ENCODE measurements around the gene GRAMD2A. TPM values are rescaled to one million over a fixed set of nuclear protein-coding genes. Genes with fewer than 3 reads are reported as not detected.

GRAMD2A gene
- total RNA-seq, 2 experiments from 2014 or later, result not detected

- H3K4me1 Mint-ChIP-seq, result peaks cover 45% of the 10 kb centered on the region
- H3K36me3 Mint-ChIP-seq, result peaks cover 20% of the 10 kb centered on the region
- H3K4me3 Mint-ChIP-seq, result peak overlapping the region; percentile 100
- POLR2A ChIA-PET, result interaction anchor here (0.6 to 3.8 kb wide), 10 partner anchors 8 to 244 kb away, joined by 3 to 25 read pairs (median 5); partner anchors contain the start of genes ARIH1, GRAMD2A, HEXA and PARP6
- H3K27me3 Mint-ChIP-seq, result no peaks in the 10 kb centered on the region
- ATAC-seq (ENCODE audit: low read depth) (peak; percentile 4), DNase-seq (peak; percentile 77)
- H3K9me3 Mint-ChIP-seq, result no peaks in the 10 kb centered on the region
- H3K27ac Mint-ChIP-seq, result peak overlapping the region; percentile 99
These were observed 32.8 kb upstream of the GRAMD2A start for GRCh38 chr15:72230197-72231065.

GRCh38 chr15:72229947-72230196 lies 32.3 kb upstream of the GRAMD2A start:
- no peak for ATAC-seq (ENCODE audit: low read depth)
- no peaks in the 10 kb centered on the region for H3K9me3 Mint-ChIP-seq
- H3K4me1 Mint-ChIP-seq, result peaks cover 47% of the 10 kb centered on the region
- POLR2A ChIA-PET, result interaction anchor here (1.2 to 3.8 kb wide), 5 partner anchors 11 to 244 kb away, joined by 4 to 25 read pairs (median 11); partner anchors contain the start of genes ARIH1, GRAMD2A, HEXA and PARP6
- H3K27me3 Mint-ChIP-seq, result no peaks in the 10 kb centered on the region
- H3K27ac Mint-ChIP-seq, result peak overlapping the region; percentile 97
- no peak for DNase-seq
- peaks cover 21% of the 10 kb centered on the region for H3K36me3 Mint-ChIP-seq
- H3K4me3 Mint-ChIP-seq, result peak overlapping the region; percentile 98

GRCh38 chr15:72229076-72229946 lies 31.7 kb upstream of the GRAMD2A start:
- H3K27ac Mint-ChIP-seq, result peak overlapping the region; percentile 97
- peaks cover 47% of the 10 kb centered on the region for H3K4me1 Mint-ChIP-seq
- POLR2A ChIA-PET, result interaction anchor here (1.2 to 3.8 kb wide), 5 partner anchors 12 to 146 kb away, joined by 4 to 25 read pairs (median 11); partner anchors contain the start of genes GRAMD2A, HEXA and PARP6
- no peaks in the 10 kb centered on the region for H3K27me3 Mint-ChIP-seq
- H3K4me3 Mint-ChIP-seq, result peak overlapping the region; percentile 98
- DNase-seq, result no peak
- H3K36me3 Mint-ChIP-seq, result peaks cover 21% of the 10 kb centered on the region
- H3K9me3 Mint-ChIP-seq, result no peaks in the 10 kb centered on the region
- no peak for ATAC-seq (ENCODE audit: low read depth)

- ATAC-seq (ENCODE audit: low read depth) (no peak), DNase-seq (no peak)
- no peaks in the 10 kb centered on the region for H3K27me3 Mint-ChIP-seq
- H3K9me3 Mint-ChIP-seq, result no peaks in the 10 kb centered on the region
- peaks cover 28% of the 10 kb centered on the region for H3K36me3 Mint-ChIP-seq
- POLR2A ChIA-PET, result interaction anchor here (0.7 to 2.3 kb wide), 11 partner anchors 9 to 246 kb away, joined by 3 to 16 read pairs (median 7); partner anchors contain the start of gene HEXA
- peak overlapping the region; percentile 98 for H3K4me3 Mint-ChIP-seq
- H3K27ac Mint-ChIP-seq, result peak overlapping the region; percentile 92
- peaks cover 54% of the 10 kb centered on the region for H3K4me1 Mint-ChIP-seq
These were observed 30.1 kb upstream of the GRAMD2A start for GRCh38 chr15:72227720-72228119.

GRCh38 chr15:72227192-72227586 lies 29.6 kb upstream of the GRAMD2A start:
- Mint-ChIP-seq H3K36me3 (peaks cover 32% of the 10 kb centered on the region), H3K27ac (peak overlapping the region; percentile 89), H3K9me3 (no peaks in the 10 kb centered on the region), H3K4me3 (peak overlapping the region; percentile 80), H3K27me3 (no peaks in the 10 kb centered on the region), H3K4me1 (peaks cover 52% of the 10 kb centered on the region)
- DNase-seq (no peak), ATAC-seq (ENCODE audit: low read depth) (no peak)
- POLR2A ChIA-PET, result interaction anchor here (0.6 to 2.3 kb wide), 14 partner anchors 9 to 313 kb away, joined by 3 to 16 read pairs (median 4); partner anchors contain the start of genes HEXA, MYO9A and SENP8

GRCh38 chr15:72223278-72223677 lies 25.7 kb upstream of the GRAMD2A start:
- POLR2A ChIA-PET, result interaction anchor here (0.7 kb wide), 1 partner anchor 16 kb away, joined by 6 read pairs; no protein-coding TSS in a partner anchor
- H3K9me3 Mint-ChIP-seq, result no peaks in the 10 kb centered on the region
- ATAC-seq (ENCODE audit: low read depth), result no peak
- H3K27ac Mint-ChIP-seq, result peak overlapping the region; percentile 70
- no peak for DNase-seq
- peak overlapping the region; percentile 7 for H3K4me3 Mint-ChIP-seq
- no peaks in the 10 kb centered on the region for H3K27me3 Mint-ChIP-seq
- peaks cover 42% of the 10 kb centered on the region for H3K36me3 Mint-ChIP-seq
- peaks cover 62% of the 10 kb centered on the region for H3K4me1 Mint-ChIP-seq

GRCh38 chr15:72222393-72222792 lies 24.8 kb upstream of the GRAMD2A start:
- Mint-ChIP-seq H3K9me3 (no peaks in the 10 kb centered on the region), H3K4me1 (peaks cover 58% of the 10 kb centered on the region), H3K4me3 (peak overlapping the region; percentile 20), H3K27me3 (no peaks in the 10 kb centered on the region), H3K36me3 (peaks cover 40% of the 10 kb centered on the region), H3K27ac (peak overlapping the region; percentile 65)
- no peak for DNase-seq
- no peak for ATAC-seq (ENCODE audit: low read depth)
- POLR2A ChIA-PET, result interaction anchor here (0.8 kb wide), 1 partner anchor 9 kb away, joined by 3 read pairs; the partner anchor contains the start of gene PKM

- no peak overlapping the region for H3K4me3 Mint-ChIP-seq
- no peaks in the 10 kb centered on the region for H3K9me3 Mint-ChIP-seq
- H3K27me3 Mint-ChIP-seq, result no peaks in the 10 kb centered on the region
- peaks cover 43% of the 10 kb centered on the region for H3K4me1 Mint-ChIP-seq
- ATAC-seq (ENCODE audit: low read depth), result no peak
- peaks cover 34% of the 10 kb centered on the region for H3K36me3 Mint-ChIP-seq
- no peak for DNase-seq
- POLR2A ChIA-PET, result no interaction called here
- H3K27ac Mint-ChIP-seq, result no peak overlapping the region
These were observed 23.1 kb upstream of the GRAMD2A start for GRCh38 chr15:72220687-72221086.

- POLR2A ChIA-PET, result no interaction called here
- Mint-ChIP-seq H3K27me3 (no peaks in the 10 kb centered on the region), H3K4me1 (peaks cover 23% of the 10 kb centered on the region), H3K27ac (no peak overlapping the region), H3K36me3 (peaks cover 27% of the 10 kb centered on the region), H3K4me3 (no peak overlapping the region), H3K9me3 (no peaks in the 10 kb centered on the region)
- ATAC-seq (ENCODE audit: low read depth) (no peak), DNase-seq (no peak)
These were observed 19.6 kb upstream of the GRAMD2A start for GRCh38 chr15:72217216-72217615.

GRCh38 chr15:72216079-72216478 lies 18.5 kb upstream of the GRAMD2A start:
- Mint-ChIP-seq H3K36me3 (peaks cover 24% of the 10 kb centered on the region), H3K27ac (no peak overlapping the region), H3K4me1 (peaks cover 15% of the 10 kb centered on the region), H3K9me3 (no peaks in the 10 kb centered on the region), H3K4me3 (no peak overlapping the region), H3K27me3 (no peaks in the 10 kb centered on the region)
- ATAC-seq (ENCODE audit: low read depth) (no peak), DNase-seq (no peak)
- POLR2A ChIA-PET, result interaction anchor here (1.0 to 2.7 kb wide), 3 partner anchors 11 to 159 kb away, joined by 3 to 7 read pairs (median 4); partner anchors contain the start of genes HEXA and PKM

GRCh38 chr15:72207558-72208085 lies 10.0 kb upstream of the GRAMD2A start:
- no peak overlapping the region for H3K27ac Mint-ChIP-seq

GRCh38 chr15:72206677-72207000 lies 9.1 kb upstream of the GRAMD2A start:
- H3K4me1 Mint-ChIP-seq, result peaks cover 10% of the 10 kb centered on the region
- peaks cover 56% of the 10 kb centered on the region for H3K36me3 Mint-ChIP-seq
- DNase-seq (no peak), ATAC-seq (ENCODE audit: low read depth) (no peak)
- H3K27ac Mint-ChIP-seq, result no peak overlapping the region
- H3K4me3 Mint-ChIP-seq, result no peak overlapping the region
- POLR2A ChIA-PET, result interaction anchor here (1.1 kb wide), 1 partner anchor 20 kb away, joined by 4 read pairs; no protein-coding TSS in a partner anchor
- no peaks in the 10 kb centered on the region for H3K9me3 Mint-ChIP-seq
- no peaks in the 10 kb centered on the region for H3K27me3 Mint-ChIP-seq

More at GRCh38 chr15:72207558-72208085, 10.0 kb upstream of the GRAMD2A start:
- Mint-ChIP-seq H3K9me3 (no peaks in the 10 kb centered on the region), H3K27me3 (no peaks in the 10 kb centered on the region), H3K4me3 (no peak overlapping the region), H3K4me1 (peaks cover 10% of the 10 kb centered on the region), H3K36me3 (peaks cover 52% of the 10 kb centered on the region)
- ATAC-seq (ENCODE audit: low read depth) (no peak), DNase-seq (no peak)
- POLR2A ChIA-PET, result no interaction called here

Data from activated naive CD8-positive, alpha-beta T cell treated with anti-CD3 and anti-CD28 coated beads, Interleukin-2, amount 10 ng/mL, durations not matched to agents 7 days and 5 days (primary cell).